H1 (cell line): Measurements from ENCODE around the gene DIPK1A.

Experiments
- EZH2 ChIP-seq: fragments of 200-600 bp; sonication (generic); IDR thresholded peaks from 2 replicates; pipeline ENCODE4 v1.7.1; 2012; ENCODE audit warnings: low read depth, mild to moderate bottlenecking, moderate library complexity, low read length, inconsistent platforms; ENCODE audit not compliant: severe bottlenecking
- JUN ChIP-seq: IDR thresholded peaks from 2 replicates; pipeline ENCODE4 v1.6.1; 2011; ENCODE audit warnings: low read depth, mild to moderate bottlenecking, improper control_type of control experiment, low read length
- ZNF274 ChIP-seq: IDR thresholded peaks from 2 replicates; pipeline ENCODE4 v1.7.0; 2012; ENCODE audit warnings: low read length, borderline replicate concordance; ENCODE audit errors: extremely low read depth

- TF ChIP-seq ZNF274 (no peak), EZH2 (no peak), JUN (no peak)
Observed at GRCh38 chr1:92989253-92989652, 28.0 kb upstream of the DIPK1A start.
